Measurements from ENCODE around the gene COL26A1. TPM values are rescaled to one million over a fixed set of nuclear protein-coding genes. Genes with fewer than 3 reads are reported as not detected.

The COL26A1 gene
- total RNA-seq, 1 experiment from 2014 or later = 42.6 TPM

DNA sequence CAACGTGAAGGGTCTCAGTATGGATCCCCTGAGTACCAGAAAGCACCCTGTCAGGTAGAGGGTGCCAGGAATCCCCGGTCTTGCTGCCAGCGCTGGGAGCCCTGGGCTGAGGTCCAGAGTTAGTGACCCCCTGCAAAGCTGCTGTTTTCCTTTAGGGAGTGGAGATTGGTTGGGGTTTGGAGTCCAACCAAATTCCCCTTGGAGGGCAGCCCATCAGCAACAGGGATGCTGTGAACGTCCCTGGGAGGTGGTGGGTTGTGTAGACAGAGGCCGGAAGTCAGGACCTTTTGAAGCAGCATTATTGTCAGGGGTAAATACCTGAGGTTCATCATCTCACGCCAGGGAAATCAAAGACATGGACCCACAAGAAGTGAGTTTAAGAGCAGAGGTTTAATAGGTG is 104.2 kb downstream of the COL26A1 start:
- peaks cover 0 to 8% (median 4%) of the 10 kb centered on the region in 3 experiments; a peak in 5 of 7 replicates for H3K36me3 Mint-ChIP-seq (ENCODE audit: insufficient read depth in 1 of 3, low read depth in 3 of 3)
- H2AFZ ChIP-seq (ENCODE audit: low read length) = no peak overlapping the region
- no peaks in the 10 kb centered on the region for H3K79me1 ChIP-seq (ENCODE audit: insufficient read depth, low read depth, low read length, poor library complexity, severe bottlenecking)
- peak overlapping the region in 1 of 3 experiments; percentile 32; a peak in 3 of 7 replicates for H3K27ac Mint-ChIP-seq
- no peaks in the 10 kb centered on the region for H3K9me3 Mint-ChIP-seq
- H4K5ac ChIP-seq (ENCODE audit: insufficient read length, low read depth, low read length) = no peak overlapping the region
- H3K23me2 ChIP-seq (ENCODE audit: insufficient read length, low read depth, low read length, poor library complexity, severe bottlenecking) = no peaks in the 10 kb centered on the region
- H3K23ac ChIP-seq (ENCODE audit: insufficient read length, low read depth, low read length) = no peak overlapping the region
- no peak overlapping the region for H4K8ac ChIP-seq (replicated peaks; ENCODE audit: insufficient read length, low read depth, low read length)
- no peaks in the 10 kb centered on the region for H4K20me1 ChIP-seq (ENCODE audit: control insufficient read depth, insufficient read depth, insufficient read length)
- H3K56ac ChIP-seq (ENCODE audit: insufficient read length, low read depth, low read length) = no peak overlapping the region
- H3K27me3 Mint-ChIP-seq (ENCODE audit: low read depth) = no peaks in the 10 kb centered on the region
- no peak overlapping the region for H2BK5ac ChIP-seq (ENCODE audit: insufficient read length, low read length)
- no peak overlapping the region for H2BK12ac ChIP-seq (ENCODE audit: insufficient read length, low read depth, low read length)
- H3K4me1 ChIP-seq (ENCODE audit: insufficient read depth, low read length) = peaks cover 7% of the 10 kb centered on the region; the same call in 1 of the 2 replicates
- H3K4me3 Mint-ChIP-seq = no peak overlapping the region
- TF ChIP-seq, protein P1, sequence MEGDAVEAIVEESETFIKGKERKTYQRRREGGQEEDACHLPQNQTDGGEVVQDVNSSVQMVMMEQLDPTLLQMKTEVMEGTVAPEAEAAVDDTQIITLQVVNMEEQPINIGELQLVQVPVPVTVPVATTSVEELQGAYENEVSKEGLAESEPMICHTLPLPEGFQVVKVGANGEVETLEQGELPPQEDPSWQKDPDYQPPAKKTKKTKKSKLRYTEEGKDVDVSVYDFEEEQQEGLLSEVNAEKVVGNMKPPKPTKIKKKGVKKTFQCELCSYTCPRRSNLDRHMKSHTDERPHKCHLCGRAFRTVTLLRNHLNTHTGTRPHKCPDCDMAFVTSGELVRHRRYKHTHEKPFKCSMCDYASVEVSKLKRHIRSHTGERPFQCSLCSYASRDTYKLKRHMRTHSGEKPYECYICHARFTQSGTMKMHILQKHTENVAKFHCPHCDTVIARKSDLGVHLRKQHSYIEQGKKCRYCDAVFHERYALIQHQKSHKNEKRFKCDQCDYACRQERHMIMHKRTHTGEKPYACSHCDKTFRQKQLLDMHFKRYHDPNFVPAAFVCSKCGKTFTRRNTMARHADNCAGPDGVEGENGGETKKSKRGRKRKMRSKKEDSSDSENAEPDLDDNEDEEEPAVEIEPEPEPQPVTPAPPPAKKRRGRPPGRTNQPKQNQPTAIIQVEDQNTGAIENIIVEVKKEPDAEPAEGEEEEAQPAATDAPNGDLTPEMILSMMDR (conservative IDR thresholded peaks at IDR 0.05) = no peak
- H2BK20ac ChIP-seq (ENCODE audit: low read depth, low read length, poor library complexity, severe bottlenecking) = no peak overlapping the region
- no peaks in the 10 kb centered on the region for H3K9me3 ChIP-seq (ENCODE audit: control insufficient read depth, low read depth, low read length)
- no peak overlapping the region for H2BK15ac ChIP-seq (ENCODE audit: low read depth, low read length)
- no peak overlapping the region for H3K18ac ChIP-seq (ENCODE audit: insufficient read length, low read depth, low read length)
- no peak overlapping the region for H3K27ac ChIP-seq (ENCODE audit: insufficient read length, low read depth, low read length)
- no CpG with 5 or more reads among the region's 6 CpGs for WGBS (ENCODE audit: extremely low coverage, insufficient read length, low lambda C conversion rate)
- H3T11ph ChIP-seq (ENCODE audit: low read length) = no peak overlapping the region
- peaks cover 21 to 52% of the 10 kb centered on the region in 2 experiments for H3K4me1 Mint-ChIP-seq
- no peak overlapping the region for H2BK120ac ChIP-seq (ENCODE audit: low read depth, low read length, poor library complexity, severe bottlenecking)
- no peaks in the 10 kb centered on the region for H3K79me2 ChIP-seq (ENCODE audit: insufficient read depth, low read length)
- no peak overlapping the region for H3K4me2 ChIP-seq (ENCODE audit: insufficient read depth, insufficient read length, low read length)
- no peaks in the 10 kb centered on the region for H3K27me3 ChIP-seq (ENCODE audit: insufficient read depth, low read length)
- no peak overlapping the region for H4K91ac ChIP-seq (ENCODE audit: insufficient read length, low read depth, low read length)
- H3K14ac ChIP-seq (ENCODE audit: insufficient read depth, low read length) = no peak overlapping the region
- no peak overlapping the region; the same call in 1 of the 2 replicates for H3K4ac ChIP-seq (ENCODE audit: low read depth, low read length)
- DNase-seq = no peak
- no peak overlapping the region for H3K9ac ChIP-seq (ENCODE audit: extremely low read depth, insufficient read length, low read length)
- no peak overlapping the region for H2AK5ac ChIP-seq (ENCODE audit: insufficient read length, low read length)
